Activated gamma-delta T cell treated with Interleukin-2 at 50 U/mL for 16 hours (primary cell): Measurements from ENCODE around the gene MARVELD3.
"Not testable (repeated sequence)": the region's sequence is repeated elsewhere in the genome, so short reads cannot be mapped to it uniquely, and the experiment has no call there.

Experiments
- DNase-seq: peaks from one replicate; pipeline ENCODE4 v3.0.0-alpha.2; 2020

MARVELD3 gene

DNA sequence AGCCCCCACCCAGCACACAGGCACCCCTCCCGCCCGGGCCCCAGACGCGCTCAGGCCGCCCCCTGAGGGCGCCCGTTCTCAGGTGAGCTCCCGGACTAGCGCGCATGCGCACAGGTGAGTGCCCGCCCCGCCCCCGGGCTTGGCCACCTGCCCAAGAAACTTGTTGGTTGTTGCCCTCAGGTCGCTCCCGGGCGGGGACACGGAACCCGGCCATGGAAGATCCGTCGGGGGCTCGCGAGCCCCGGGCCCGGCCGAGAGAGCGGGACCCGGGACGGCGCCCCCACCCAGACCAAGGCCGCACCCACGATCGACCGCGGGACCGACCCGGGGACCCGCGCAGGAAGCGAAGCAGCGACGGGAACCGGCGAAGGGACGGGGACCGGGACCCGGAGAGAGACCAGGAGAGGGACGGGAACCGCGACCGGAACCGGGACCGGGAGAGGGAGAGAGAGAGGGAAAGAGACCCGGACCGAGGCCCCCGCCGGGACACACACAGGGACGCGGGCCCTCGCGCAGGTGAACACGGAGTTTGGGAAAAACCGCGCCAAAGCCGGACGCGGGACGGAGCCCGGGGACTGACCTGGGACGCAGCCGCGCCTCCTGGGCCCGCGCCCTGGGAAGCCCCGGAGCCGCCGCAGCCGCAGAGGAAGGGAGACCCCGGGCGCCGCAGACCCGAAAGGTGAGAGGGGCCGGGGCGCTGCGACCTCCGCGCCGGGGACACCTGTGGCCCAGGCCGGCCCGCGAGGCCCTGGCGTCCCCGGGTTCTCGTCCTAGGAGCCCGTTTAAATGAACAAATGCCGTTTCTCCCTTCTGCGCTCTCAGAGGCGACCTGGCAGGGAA, at the start of gene MARVELD3:
TSS of gene MARVELD3 (plus strand) at position 167 of the 840 bp plus-strand sequence. CDS start at position 213, 46 bp downstream.
- DNase-seq: peak; percentile 12

DNA sequence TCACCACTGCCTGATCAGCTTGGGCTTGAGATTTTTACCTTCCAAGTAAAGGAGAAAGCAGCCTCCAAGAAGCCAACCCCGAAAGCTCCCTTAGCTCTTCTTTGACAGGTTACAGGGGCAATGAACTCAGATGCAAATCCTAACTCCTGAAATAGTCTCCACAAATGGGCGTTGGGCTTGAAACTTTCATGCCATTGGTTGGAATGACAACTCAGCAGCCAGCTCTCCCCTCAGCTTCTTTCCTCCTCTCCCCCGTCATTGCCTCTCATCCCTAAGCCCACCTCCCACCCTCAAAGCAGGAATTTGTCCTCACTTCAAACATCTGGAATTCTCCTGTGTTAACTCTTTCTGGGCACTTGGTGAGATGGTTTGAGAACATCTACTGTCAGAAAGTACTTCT, 49.0 kb upstream of the MARVELD3 start, which contains the start of gene TAT:
TSS of gene TAT (minus strand) at position 122 of the 400 bp plus-strand sequence. CDS start 677 bp downstream, outside the sequence.
- DNase-seq: no peak

DNA sequence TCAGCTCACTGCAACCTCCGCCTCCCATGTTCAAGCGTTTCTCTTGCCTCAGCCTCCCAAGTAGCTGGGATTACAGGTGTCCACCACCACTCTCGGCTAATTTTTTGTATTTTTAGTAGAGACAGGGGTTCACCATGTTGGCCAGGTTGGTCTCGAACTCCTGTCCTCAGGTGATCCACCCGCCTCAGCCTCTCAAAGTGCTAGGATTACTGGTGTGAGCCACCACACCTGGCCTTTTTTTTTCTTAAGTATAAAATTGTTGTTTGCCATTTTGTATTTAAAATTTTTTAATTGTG, 43.5 kb upstream of the MARVELD3 start:
- not testable (repeated sequence) for DNase-seq

DNA sequence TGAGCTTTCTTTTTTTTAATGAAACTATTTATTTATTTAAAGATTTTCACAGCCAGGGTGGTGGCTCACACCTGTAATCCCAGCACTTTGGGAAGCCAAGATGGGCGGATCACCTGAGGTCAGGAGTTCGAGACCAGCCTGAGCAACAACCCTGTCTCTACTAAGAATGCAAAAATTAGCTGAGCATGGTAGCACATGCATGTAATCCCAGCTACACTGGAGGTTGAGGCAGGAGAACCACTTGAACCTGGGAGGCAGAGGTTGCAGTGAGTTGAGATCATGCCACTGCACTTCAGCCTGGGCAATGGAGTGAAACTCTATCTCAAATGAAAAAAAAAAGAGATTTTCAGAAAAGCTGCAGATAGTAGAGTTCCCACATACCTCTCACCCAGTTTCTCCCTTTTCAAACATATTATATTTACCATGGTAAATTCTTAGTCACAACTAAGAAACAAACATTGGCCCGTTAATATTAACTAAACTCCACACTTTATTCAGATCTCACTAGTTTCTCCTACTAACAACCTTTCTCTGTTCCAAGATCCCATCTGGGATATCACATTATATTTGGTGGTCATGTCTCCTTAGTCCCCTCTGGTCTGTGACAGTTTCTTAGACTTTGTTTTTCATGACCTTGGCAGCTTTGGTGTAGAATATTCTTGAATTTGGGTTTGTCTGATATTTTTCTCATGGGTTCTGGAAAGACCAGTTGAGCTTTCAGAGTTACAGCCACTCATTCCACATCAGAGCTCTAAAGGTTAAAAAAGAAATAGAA, 41.3 kb upstream of the MARVELD3 start:
- DNase-seq: no peak

DNA sequence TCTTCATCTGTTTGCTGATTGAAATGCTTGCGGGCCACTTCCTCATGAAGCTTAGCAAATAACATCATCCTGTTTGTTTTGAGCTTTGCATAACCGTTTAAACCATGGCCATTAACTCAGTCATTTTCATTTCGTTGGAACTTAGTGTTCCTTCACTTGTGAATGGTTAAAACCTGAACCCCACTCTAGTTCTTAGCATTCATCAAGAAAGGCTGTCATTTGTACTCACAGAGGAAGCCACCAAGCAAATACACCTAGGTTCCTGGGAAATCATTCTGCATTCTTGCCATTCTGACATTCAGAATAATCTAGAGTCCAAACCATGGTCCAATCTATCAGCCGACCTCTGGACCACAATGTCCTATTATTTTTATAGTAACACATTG, 40.7 kb upstream of the MARVELD3 start:
- DNase-seq: no peak

DNA sequence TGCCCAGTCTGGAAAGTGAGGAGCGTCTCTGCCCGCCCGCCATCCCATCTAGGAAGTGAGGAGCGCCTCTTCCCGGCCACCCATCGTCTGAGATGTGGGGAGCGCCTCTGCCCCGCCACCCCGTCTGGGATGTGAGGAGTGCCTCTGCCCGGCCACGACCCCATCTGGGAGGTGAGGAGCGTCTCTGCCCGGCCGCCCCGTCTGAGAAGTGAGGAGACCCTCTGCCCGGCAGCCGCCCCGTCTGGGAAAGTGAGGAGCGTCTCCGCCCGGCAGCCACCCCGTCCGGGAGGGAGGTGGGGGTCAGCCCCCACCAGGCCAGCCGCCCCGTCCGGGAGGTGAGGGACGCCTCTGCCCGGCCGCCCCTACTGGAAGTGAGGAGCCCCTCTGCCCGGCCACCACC, 36.6 kb upstream of the MARVELD3 start:
- DNase-seq: not testable (repeated sequence)

- DNase-seq: not testable (repeated sequence)
Observed at GRCh38 chr16:71590071-71590470, 35.9 kb upstream of the MARVELD3 start.

GRCh38 chr16:71590584-71590983, 35.4 kb upstream of the MARVELD3 start:
- no peak for DNase-seq

- no peak for DNase-seq
Observed at GRCh38 chr16:71591917-71592316, 34.1 kb upstream of the MARVELD3 start.

DNA sequence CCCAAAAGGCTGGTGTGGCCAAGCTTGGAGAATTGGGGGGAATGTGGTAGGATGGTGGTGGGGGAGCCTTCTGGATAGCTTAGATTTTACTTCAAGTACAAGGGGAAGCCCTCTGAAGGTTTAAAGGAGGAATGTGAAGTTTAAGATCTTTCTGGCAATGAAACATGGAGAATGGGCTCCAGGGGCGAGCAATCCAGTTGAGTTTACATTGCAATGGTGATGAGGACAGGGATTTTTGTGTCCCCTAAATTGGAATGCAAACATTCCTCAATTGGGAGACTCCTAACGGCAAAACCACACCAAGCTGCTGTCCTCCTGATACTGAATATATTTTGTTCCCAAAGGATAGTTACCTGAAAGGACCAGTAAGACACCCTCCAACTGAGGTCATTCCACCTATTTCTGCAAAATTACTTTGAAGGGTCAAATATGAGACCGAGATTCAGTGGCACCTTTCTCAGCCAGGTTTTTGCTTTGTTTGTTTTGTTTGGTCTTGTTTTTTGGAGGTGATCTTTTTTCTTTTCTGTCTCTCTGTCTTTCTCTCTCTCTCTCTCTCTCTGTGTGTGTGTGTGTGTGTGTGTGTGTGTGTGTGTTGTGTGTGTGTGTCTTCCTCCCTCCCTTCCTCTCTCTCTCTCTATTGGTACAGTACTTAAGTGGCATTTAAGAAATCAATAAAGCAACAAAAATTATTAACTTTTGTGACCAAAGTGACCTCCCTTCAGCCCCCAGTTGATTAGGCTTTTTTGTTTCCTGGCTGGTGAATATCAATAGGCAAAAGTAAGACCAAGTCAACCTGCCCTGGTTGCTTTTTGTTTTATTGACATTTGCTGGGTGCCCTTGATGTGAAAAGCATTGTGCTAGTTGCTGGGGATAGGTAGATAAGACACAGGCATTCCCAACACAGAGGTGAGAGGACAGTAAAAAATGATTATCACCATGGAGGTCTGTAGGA, 32.7 kb upstream of the MARVELD3 start:
- no peak for DNase-seq

- no peak for DNase-seq
Observed at GRCh38 chr16:71594000-71594646, 31.9 kb upstream of the MARVELD3 start.

DNA sequence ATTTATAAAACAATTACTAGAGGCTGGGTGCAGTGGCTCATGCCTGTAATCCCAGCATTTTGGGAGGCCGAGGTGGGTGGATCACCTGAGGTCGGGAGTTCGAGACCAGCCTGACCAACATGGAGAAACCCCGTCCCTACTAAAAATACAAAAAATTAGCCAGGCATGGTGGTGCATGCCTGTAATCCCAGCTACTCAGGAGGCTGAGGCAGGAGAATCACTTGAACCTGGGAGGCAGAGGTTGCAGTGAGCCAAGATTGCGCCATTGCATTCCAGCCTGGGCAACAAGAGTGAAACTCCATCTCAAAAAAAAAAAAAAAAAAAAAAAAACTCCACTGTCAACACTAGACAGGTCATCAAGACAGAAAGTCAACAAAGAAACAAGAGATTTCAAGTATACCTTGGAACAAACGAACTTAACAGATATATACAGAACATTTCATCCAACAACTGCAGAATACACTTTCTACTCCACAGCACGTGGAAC, 30.6 kb upstream of the MARVELD3 start:
- DNase-seq: not testable (repeated sequence)

DNA sequence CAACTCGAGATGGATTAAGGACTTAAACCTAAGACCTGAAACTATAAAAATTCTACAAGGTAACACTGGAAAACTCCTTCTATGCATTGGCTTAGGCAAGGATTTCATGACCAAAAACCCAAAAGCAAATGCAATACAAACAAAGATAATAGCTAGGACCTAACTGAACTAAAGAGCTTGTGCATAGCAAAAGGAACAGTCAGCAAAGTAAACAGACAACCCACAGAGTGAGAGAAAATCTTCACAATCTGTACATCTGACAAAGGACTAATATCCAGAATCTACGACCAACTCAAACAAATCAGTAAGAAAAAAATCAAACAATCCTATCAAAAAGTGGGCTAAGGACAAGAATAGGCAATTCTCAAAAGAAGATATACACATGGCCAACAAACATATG, 27.6 kb upstream of the MARVELD3 start:
- DNase-seq: not testable (repeated sequence)

- DNase-seq: no peak
Observed at GRCh38 chr16:71600822-71601221, 25.2 kb upstream of the MARVELD3 start.

GRCh38 chr16:71609066-71609465, 16.9 kb upstream of the MARVELD3 start:
- DNase-seq: no peak

- no peak for DNase-seq
Observed at GRCh38 chr16:71610447-71610846, 15.5 kb upstream of the MARVELD3 start.

- peak; percentile 74 for DNase-seq
Observed at GRCh38 chr16:71610936-71611871, 14.8 kb upstream of the MARVELD3 start.

DNA sequence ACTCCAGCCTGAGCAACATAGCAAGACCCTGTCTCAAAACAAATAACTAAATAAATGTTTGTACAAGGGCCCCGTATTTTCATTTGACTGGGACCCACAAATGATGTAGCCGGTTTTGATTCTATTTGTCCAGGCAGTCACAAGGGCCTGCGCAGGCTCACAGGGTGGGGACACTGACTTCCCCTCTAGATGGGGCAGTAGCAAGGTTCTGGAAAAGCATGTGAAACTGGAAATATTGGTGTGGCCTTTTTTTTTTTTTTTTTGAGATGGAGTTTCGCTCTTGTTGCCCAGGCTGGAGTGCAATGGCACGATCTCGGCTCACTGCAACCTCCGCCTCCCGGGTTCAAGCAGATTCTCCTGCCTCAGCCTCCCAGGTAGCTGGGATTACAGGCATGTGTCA, 11.0 kb upstream of the MARVELD3 start:
- DNase-seq: not testable (repeated sequence)

- DNase-seq: no peak
Observed at GRCh38 chr16:71618429-71618828, 7.6 kb upstream of the MARVELD3 start.

- DNase-seq: no peak
Observed at GRCh38 chr16:71622088-71622487, 3.9 kb upstream of the MARVELD3 start.

GRCh38 chr16:71623597-71623996, 2.4 kb upstream of the MARVELD3 start:
- DNase-seq: no peak
